ENCODE data around the gene PYCR2.

Gene PYCR2

DNA sequence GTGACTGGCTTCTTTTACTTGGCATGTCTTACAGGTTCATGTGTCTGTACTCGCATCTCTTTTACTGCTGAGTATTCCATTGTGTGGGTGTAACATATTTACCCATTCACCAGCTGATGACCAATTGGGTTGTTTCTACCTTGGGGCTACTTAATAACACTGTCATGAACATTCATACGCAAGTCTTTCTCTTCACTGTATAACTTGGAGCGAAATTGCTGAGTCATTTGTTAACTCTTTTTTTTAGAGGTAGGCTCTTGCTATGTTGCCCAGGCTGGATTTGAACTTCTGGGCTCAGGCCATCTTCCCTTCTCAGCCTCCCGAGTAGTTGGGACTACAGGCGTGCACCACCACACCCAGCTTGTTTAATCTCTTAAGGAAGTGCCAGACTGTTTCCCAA lies 6.5 kb downstream of the PYCR2 start:
- no peak for DNase-seq

- DNase-seq = no peak
Measured at GRCh38 chr1:225917101-225917500, 6.9 kb downstream of the PYCR2 start.

DNA sequence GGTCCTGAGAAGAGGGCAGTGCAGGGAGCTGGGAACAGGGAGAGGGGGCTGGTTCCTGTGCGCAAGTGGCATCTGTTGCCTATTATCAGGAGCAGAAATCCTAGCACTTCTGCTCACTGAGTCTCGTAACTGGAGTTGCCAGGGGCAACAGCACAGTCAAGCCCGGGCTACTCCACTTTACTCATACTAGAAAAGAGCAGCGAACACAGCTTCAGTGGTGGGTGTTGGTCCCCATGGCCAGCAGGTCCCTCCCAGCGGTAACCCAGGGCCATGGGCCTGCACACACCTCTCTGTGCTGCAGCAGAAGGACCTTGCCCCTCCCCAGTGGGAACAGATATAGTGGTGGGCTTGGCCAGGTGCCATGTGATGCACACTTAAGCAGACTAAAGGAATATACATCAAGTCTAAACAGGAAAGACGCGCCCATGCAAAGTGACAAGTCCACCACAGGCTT lies 8.5 kb downstream of the PYCR2 start:
- peak; percentile 84 for DNase-seq

DNA sequence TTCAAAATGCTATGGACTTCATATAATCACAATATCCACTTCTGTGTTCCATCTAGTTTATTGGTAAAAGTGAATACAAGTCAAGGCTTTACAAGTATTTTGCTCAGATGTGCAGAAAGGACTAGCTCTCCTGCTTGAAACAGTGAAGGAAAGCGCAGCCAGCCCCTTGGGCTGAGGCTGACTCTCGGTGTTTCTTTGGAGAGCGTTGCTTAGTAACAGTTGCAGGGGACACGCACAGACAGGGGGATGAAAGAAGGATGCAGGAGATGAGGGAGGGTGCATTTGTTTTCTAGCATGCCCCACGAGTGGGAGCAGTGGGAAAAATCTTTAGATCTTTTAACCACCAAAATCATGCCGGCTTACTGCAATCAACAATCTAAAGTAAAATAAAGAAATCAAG lies 9.1 kb downstream of the PYCR2 start:
- no peak for DNase-seq

DNA sequence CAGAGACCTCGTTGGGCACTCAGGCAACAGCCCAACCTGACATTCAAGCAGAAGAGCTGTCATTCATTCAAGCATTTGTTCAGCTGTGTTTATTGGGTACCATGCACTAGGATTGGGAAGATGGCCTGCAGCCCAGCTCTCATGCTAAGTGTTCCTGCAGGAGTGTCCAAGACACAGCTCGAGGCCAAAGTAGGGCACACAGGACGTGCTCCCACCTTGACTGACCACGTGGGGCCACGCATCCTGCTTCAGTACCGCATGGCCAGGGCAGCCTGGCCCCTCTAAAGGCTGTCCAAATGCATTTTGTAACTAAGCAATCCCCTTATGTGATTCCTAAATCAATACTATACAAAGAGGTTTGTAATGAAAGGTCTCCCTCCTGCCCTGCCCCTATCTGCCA lies 9.7 kb downstream of the PYCR2 start:
- DNase-seq = no peak

- DNase-seq = no peak
Measured at GRCh38 chr1:225911191-225912130, 12.6 kb downstream of the PYCR2 start.

- no peak for DNase-seq
Measured at GRCh38 chr1:225909477-225909876, 14.6 kb downstream of the PYCR2 start.

- no peak for DNase-seq
Measured at GRCh38 chr1:225908773-225909172, 15.3 kb downstream of the PYCR2 start.

GRCh38 chr1:225908013-225908640 lies 15.9 kb downstream of the PYCR2 start:
- no peak for DNase-seq

DNA sequence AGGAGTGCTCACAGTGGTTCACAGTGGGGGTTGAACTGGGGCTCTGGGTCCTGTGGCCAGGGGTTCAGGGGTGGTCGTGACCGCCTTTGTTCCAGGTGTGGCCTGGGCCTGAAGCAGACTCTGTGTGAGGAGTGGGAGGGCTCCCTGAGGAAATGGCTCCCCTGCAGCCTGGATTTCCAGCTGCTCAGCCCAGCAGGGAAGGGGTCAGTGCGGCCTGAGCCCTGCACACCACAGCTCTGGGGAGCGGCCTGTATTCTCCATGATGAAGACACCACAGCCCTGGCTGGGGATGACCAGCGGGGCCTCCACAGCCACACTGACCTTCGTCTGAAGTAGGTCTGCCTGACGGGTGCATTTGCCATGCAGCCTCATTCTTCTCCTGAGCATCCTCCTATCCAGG lies 16.7 kb downstream of the PYCR2 start:
- DNase-seq = no peak

DNA sequence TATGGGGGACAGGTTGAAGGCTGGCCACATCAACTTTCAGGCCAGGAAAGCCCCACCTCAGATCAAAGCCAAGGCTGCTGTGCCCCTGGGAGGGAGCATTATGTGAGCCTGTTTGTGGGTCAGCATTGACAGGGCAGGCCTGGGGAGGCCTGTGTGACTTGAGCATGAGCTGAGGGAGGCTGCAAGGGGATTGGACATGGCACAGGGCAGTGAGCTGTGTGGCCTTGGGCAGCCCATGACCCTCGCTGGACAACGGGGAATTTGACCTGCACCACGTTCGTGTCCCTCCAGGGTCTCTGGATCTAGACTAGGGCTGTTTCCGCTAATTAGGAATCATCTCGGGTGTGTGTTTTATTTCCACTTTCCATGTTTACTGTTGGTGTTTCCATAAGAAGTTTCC lies 17.6 kb downstream of the PYCR2 start:
- DNase-seq = no peak

GRCh38 chr1:225903623-225904022 lies 20.4 kb downstream of the PYCR2 start:
- DNase-seq = no peak

- DNase-seq = no peak
Measured at GRCh38 chr1:225899044-225899925, 24.8 kb downstream of the PYCR2 start.

GRCh38 chr1:225897595-225898514 lies 26.2 kb downstream of the PYCR2 start:
- DNase-seq = no peak

DNA sequence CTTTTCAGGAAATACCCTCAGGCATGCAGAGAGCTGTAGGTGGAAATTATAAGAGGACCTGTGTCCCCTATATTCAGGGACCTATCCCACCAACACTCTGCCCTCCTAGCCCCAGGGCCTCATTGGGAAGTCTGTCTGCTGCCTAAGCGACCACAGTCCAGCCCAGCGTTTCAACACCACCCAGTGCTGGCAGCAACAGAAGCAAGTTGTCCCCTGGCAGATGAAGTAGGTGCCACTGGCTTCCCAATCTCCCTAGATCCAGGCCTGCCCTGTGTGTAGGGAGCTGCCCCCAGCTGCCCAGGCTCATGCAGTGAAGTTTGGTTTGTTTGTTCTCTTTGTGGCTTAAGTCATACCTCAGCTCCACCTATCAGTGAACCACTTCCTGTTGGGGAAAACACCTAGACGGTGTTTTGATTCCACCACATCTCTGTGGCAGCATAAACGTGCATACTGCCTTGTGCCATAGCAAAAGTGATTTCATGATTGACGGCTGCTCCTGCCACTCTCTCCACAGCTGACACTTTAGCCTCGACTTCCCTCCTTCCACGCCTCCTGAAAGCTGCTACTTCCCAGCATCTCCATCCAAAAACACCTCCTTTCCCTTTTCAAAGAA lies 27.0 kb downstream of the PYCR2 start:
- DNase-seq = no peak

DNA sequence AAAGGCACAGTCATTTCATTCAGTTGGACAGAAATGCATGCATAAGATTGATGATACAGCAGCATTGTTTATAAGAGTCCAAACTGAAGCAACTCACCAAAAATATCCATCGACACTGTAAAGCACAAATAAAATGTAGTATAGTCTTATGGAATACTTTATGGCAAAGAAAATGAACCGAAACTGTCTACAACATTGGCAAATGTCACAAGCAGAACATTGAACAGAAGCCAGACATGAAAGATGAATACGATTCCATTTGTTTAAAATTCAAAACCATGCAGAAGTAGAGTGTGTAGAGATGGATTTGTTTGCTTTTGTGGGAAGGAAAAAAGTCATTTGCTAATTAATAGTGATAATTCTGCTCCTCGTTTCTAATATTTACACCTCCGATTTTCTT lies 27.6 kb downstream of the PYCR2 start:
- DNase-seq = no peak

GRCh38 chr1:225892307-225892706 lies 31.7 kb downstream of the PYCR2 start:
- DNase-seq = no peak

GRCh38 chr1:225891229-225891972 lies 32.6 kb downstream of the PYCR2 start:
- no peak for DNase-seq

DNA sequence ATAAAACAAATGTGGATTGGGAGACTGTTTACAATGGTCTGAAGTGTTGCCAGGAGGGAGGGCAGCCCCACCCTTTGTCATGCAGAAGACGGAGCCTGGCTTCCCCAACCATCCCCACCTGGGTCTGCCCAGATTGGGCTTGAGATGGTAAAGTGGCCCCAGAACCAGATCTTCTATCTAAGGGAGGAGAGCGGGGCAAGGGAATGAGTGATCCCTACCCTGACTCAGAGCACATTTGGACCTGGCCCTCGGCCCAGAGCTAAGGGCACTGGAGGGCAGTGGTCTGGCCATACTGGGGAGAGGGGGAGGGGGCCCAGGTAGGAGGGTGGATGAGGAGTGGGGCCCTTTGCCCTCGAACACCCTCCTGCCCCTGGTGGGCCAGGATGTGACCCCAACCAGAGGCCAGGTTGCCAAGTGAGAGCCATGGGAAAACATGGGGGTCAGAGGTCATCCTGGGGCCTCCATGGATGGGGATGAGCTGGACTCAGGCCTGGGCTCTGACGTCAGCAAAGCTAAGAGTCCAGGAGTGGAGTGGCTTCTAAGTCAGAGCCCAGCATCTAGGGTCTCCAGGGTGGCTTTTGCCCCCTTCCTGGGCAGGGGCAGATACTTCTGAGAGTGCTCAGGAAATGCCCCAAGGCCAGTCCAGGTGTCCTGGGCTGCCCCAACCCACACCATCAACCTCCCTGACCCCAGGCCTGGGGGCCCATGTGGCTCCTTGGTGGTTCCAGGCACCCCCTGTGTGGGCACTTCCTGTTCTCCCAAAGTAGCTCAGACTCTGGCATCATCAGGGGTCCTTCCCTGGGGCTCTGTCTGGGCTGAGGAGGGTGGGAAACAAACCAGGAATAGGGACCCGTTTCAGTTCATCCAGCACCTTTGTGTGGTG lies 33.5 kb downstream of the PYCR2 start:
- no peak for DNase-seq

GRCh38 chr1:225889743-225890142 lies 34.3 kb downstream of the PYCR2 start:
- no peak for DNase-seq
